ENCODE results near the gene ARL14.

ARL14 gene

DNA sequence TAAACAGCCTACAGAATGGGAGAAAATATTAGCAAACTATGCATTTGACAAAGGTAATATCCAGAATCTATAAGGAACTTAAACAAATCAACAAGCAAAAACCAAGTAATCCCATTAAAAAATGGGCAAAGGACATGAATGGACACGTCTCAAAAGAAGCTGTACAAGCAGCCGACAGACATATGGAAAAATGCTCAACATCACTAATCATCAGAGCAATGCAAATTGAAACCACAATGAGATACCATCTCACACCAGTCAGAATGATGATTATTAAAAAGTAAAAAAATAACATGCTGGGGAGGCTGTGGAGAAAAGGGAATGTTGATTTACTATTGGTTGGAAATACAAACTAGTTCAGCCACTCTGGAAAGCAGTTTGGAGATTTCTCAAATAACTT lies 48.4 kb downstream of the ARL14 start:
- no peak for DNase-seq
